Thoracic aorta (tissue), 2 donors: ENCODE data around the gene ZBTB6. TPM values are rescaled to one million over a fixed set of nuclear protein-coding genes. Genes with fewer than 3 reads are reported as not detected.
"Not testable (repeated sequence)": the region's sequence is repeated elsewhere in the genome, so short reads cannot be mapped to it uniquely, and the experiment has no call there.

Source experiments
- ATAC-seq: fragments of 150-250 bp; one replicate; pipeline ENCODE4 v1.8.0; 2017; ENCODE audit warnings: low read depth; ENCODE audit not compliant: insufficient number of reproducible peaks, low FRiP score
- DNase-seq: peaks from one replicate; pipeline ENCODE4 v3.0.0-alpha.2; 2020; ENCODE audit warnings: low spot score
- H3K27ac ChIP-seq, 2 donors: fragments of 200-600 bp; sonication (generic); 1 replicate in 1 of 2; 2 replicates in 1 of 2; pipeline ENCODE4 v1.5.1; 2016; ENCODE audit warnings: mild to moderate bottlenecking in 2 of 2, moderate library complexity in 2 of 2
- H3K27me3 ChIP-seq: fragments of 200-600 bp; sonication (generic); replicated peaks from 2 replicates; pipeline ENCODE4 v1.6.0; 2016; ENCODE audit warnings: mild to moderate bottlenecking; ENCODE audit not compliant: insufficient read depth
- H3K36me3 ChIP-seq: fragments of 200-600 bp; sonication (generic); one replicate; pipeline ENCODE4 v1.5.1; 2016
- H3K4me1 ChIP-seq, 2 donors: fragments of 200-600 bp; sonication (generic); 1 replicate in 1 of 2; 2 replicates in 1 of 2; pipeline versions ENCODE4 v1.5.1 to v1.6.0; 2016; ENCODE audit warnings: low read depth in 2 of 2, mild to moderate bottlenecking in 1 of 2; ENCODE audit not compliant: control insufficient read depth in 1 of 2
- H3K4me3 ChIP-seq: fragments of 200-600 bp; sonication (generic); 2 replicates; pipeline ENCODE4 v1.5.1; 2016; ENCODE audit warnings: mild to moderate bottlenecking
- H3K9me3 ChIP-seq: fragments of 200-600 bp; sonication (generic); 2 replicates; pipeline ENCODE4 v1.5.1; 2016
- CTCF ChIP-seq: fragments of 200-600 bp; sonication (generic); IDR thresholded peaks from one replicate; pipeline ENCODE4 v1.5.1; 2019; ENCODE audit warnings: antibody characterized with exemption
- total RNA-seq, 2 donors: library from RNA; depleted of rRNA; stranded (reverse); fragments of >200 nt; gene quantifications; one replicate each; pipeline versions ENCODE4 v1.1.0 to v1.2.3, GENCODE V29; 2016

ZBTB6 gene
- total RNA-seq, 2 donors from 2014 or later: 6.2 to 8.0 TPM

- no peaks in the 10 kb centered on the region for H3K27me3 ChIP-seq
- no peak for TF ChIP-seq CTCF
- H3K36me3 ChIP-seq: peaks cover 71% of the 10 kb centered on the region
- no peaks in the 10 kb centered on the region for H3K4me1 ChIP-seq
- no peak overlapping the region for H3K4me3 ChIP-seq
- ATAC-seq (no peak), DNase-seq (no peak)
- no peak overlapping the region for H3K27ac ChIP-seq
- no peaks in the 10 kb centered on the region for H3K9me3 ChIP-seq
Measured at GRCh38 chr9:122879443-122879842, 33.7 kb downstream of the ZBTB6 start.

- no peak for ATAC-seq
Measured at GRCh38 chr9:122875523-122875922, 37.6 kb downstream of the ZBTB6 start.

GRCh38 chr9:122867276-122867675 is 45.8 kb downstream of the ZBTB6 start:
- not testable (repeated sequence) for H3K9me3 ChIP-seq, H3K4me3 ChIP-seq, ATAC-seq, H3K27ac ChIP-seq, DNase-seq, H3K4me1 ChIP-seq, H3K27me3 ChIP-seq
- H3K36me3 ChIP-seq: peaks cover 22% of the 10 kb centered on the region

More at GRCh38 chr9:122875523-122875922, 37.6 kb downstream of the ZBTB6 start:
- Histone ChIP-seq H3K27ac (no peak overlapping the region), H3K4me1 (no peaks in the 10 kb centered on the region), H3K36me3 (peaks cover 68% of the 10 kb centered on the region), H3K9me3 (no peaks in the 10 kb centered on the region), H3K4me3 (no peak overlapping the region), H3K27me3 (no peaks in the 10 kb centered on the region)
- no peak for DNase-seq
- TF ChIP-seq CTCF: no peak

GRCh38 chr9:122866079-122866478 is 47.0 kb downstream of the ZBTB6 start:
- no peak for TF ChIP-seq CTCF
- Histone ChIP-seq H3K36me3 (peaks cover 13% of the 10 kb centered on the region), H3K27me3 (no peaks in the 10 kb centered on the region)

GRCh38 chr9:122865300-122865699 is 47.8 kb downstream of the ZBTB6 start:
- Histone ChIP-seq H3K27me3 (no peaks in the 10 kb centered on the region), H3K4me3 (no peak overlapping the region), H3K9me3 (no peaks in the 10 kb centered on the region), H3K4me1 (no peaks in the 10 kb centered on the region), H3K36me3 (peaks cover 7% of the 10 kb centered on the region), H3K27ac (no peak overlapping the region)
- ATAC-seq: no peak
- no peak for TF ChIP-seq CTCF
- DNase-seq: no peak

More at GRCh38 chr9:122866079-122866478, 47.0 kb downstream of the ZBTB6 start:
- Histone ChIP-seq H3K4me3 (no peak overlapping the region), H3K27ac (no peak overlapping the region), H3K9me3 (no peaks in the 10 kb centered on the region), H3K4me1 (no peaks in the 10 kb centered on the region)
- DNase-seq (no peak), ATAC-seq (no peak)

GRCh38 chr9:122863407-122863806 is 49.7 kb downstream of the ZBTB6 start:
- Histone ChIP-seq H3K27me3 (no peaks in the 10 kb centered on the region), H3K4me3 (no peak overlapping the region), H3K9me3 (no peaks in the 10 kb centered on the region), H3K36me3 (peaks cover 6% of the 10 kb centered on the region), H3K27ac (no peak overlapping the region), H3K4me1 (no peaks in the 10 kb centered on the region)
- DNase-seq (no peak), ATAC-seq (no peak)
- TF ChIP-seq CTCF: no peak
